Suprapubic skin (tissue), 4 donors: ENCODE measurements around the gene GPD2.

Experiments
- CTCF ChIP-seq, 2 donors: fragments of 200-600 bp in 1 of 2; fragments of 450-650 bp in 1 of 2; sonication (generic) in 1 of 2; IDR thresholded peaks; one replicate each; pipeline ENCODE4 v1.5.1; 2016 to 2019; ENCODE audit warnings: antibody characterized with exemption in 2 of 2, mild to moderate bottlenecking in 1 of 2, moderate library complexity in 1 of 2
- EP300 ChIP-seq: sonication (generic); formaldehyde crosslinking; IDR thresholded peaks from one replicate; pipeline ENCODE4 v1.6.1; 2017; ENCODE audit warnings: antibody characterized with exemption
- POLR2A ChIP-seq, 2 donors: fragments of 450-650 bp; IDR thresholded peaks; one replicate each; pipeline ENCODE4 v1.6.1; 2017; ENCODE audit warnings: antibody characterized with exemption in 2 of 2, mild to moderate bottlenecking in 2 of 2, moderate library complexity in 2 of 2
- POLR2AphosphoS5 ChIP-seq, 3 donors: sonication (generic); formaldehyde crosslinking; IDR thresholded peaks; one replicate each; pipeline ENCODE4 v1.6.1; 2017; ENCODE audit warnings: antibody characterized with exemption in 3 of 3

- no peak for TF ChIP-seq CTCF (IDR thresholded peaks at IDR 0.05)
- TF ChIP-seq POLR2AphosphoS5 (IDR thresholded peaks at IDR 0.05), result no peak
- no peak for TF ChIP-seq POLR2A (IDR thresholded peaks at IDR 0.05)
- TF ChIP-seq EP300, result no peak
Measured at GRCh38 chr2:156522864-156523440, 86.8 kb downstream of the GPD2 start.
